GM18508 (cell line): ENCODE data around the gene RPL18.
"Not testable (repeated sequence)": the region's sequence is repeated elsewhere in the genome, so short reads cannot be mapped to it uniquely, and the experiment has no call there.

ENCODE experiments used
- ATAC-seq: cut with Tn5 transposase; IDR thresholded peaks from one replicate; pipeline ENCODE4 v1.9.1; 2021; ENCODE audit warnings: moderate number of reproducible peaks; ENCODE audit not compliant: insufficient read depth, unreplicated experiment

Gene RPL18

DNA sequence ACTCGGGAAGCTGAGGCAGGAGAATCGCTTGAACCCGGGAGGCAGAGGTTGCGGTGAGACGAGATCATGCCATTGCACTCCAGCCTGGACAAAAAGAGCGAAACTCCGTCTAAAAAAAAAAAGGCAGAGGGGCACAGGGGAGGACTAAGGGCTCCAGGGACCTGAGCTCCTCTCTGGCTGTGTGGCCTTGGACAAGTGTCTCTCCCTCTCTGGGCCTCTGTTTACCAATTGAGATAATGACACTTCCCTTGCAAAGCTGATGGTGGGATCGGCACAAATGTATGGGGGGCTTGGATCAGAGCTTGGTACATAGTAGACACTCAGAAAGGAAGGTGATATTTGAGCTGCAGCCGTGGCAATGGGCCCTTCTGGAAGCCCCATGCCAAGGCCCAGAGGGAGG lies 23.8 kb downstream of the RPL18 start:
- no peak for ATAC-seq

- no peak for ATAC-seq
These were observed 28.0 kb downstream of the RPL18 start for GRCh38 chr19:48591021-48591420.

GRCh38 chr19:48588670-48589401 lies 30.1 kb downstream of the RPL18 start:
- no peak for ATAC-seq

- ATAC-seq: no peak
These were observed 31.6 kb downstream of the RPL18 start for GRCh38 chr19:48587387-48587786.

DNA sequence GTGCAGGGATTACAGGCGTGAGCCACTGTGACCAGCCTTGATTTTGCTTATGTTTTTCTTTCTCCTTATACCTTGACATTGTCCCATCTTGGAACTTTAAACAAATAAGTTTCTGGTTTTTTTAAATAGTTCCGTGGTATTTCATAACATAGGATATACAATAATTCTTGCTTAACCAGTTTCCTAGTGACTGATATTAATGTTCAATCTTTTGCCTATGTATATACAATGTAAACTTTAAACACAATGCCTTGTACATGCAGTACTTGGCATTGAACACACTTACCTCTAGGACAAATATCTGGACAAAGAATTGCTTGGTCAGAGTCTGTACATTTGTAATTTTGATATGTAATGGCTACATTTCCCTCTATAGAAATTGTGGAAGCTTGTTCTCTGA lies 36.8 kb downstream of the RPL18 start:
- no peak for ATAC-seq

GRCh38 chr19:48578891-48579290 lies 40.1 kb downstream of the RPL18 start:
- no peak for ATAC-seq

GRCh38 chr19:48577908-48578307 lies 41.1 kb downstream of the RPL18 start:
- ATAC-seq: not testable (repeated sequence)

GRCh38 chr19:48575931-48576622 lies 42.9 kb downstream of the RPL18 start:
- no peak for ATAC-seq

GRCh38 chr19:48573163-48573505 lies 45.8 kb downstream of the RPL18 start:
- no peak for ATAC-seq

GRCh38 chr19:48571378-48572162 lies 47.4 kb downstream of the RPL18 start:
- no peak for ATAC-seq

DNA sequence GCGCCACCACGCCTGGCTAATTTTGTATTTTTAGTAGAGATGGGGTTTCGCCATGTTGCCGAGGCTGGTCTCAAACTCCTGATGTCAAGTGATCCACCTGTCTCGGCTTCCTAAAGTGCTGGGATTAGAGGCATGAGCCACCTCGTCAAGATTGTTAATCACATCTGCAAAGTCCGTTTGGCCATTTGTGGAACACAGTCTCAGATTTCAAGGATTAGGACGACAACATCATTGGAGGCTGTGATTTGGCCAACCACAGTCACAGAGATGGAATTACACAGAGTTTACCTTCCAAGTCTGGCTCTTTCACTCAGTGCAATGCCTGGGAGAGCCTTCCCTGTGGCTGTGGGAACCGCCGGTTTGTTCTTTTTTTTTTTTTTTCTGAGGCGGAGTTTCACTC lies 49.2 kb downstream of the RPL18 start:
- no peak for ATAC-seq

- ATAC-seq: no peak
These were observed 50.6 kb downstream of the RPL18 start for GRCh38 chr19:48568345-48568886.
